T-cell (primary cell): ENCODE data around the gene SPAG5. TPM values are rescaled to one million over a fixed set of nuclear protein-coding genes. Genes with fewer than 3 reads are reported as not detected.
A peak's percentile ranks its signal among the peaks of the same experiment; 100 is the strongest.

Experiments used
- ATAC-seq, 4 experiments: fragments of 200-7000 bp in 3 of 4; fragments of 150-1000 bp in 1 of 4; cut with Tn5 transposase; replicated peaks in 1 of 4; 1 replicate in 3 of 4; 2 replicates in 1 of 4; pipeline ENCODE4 v1.10.0; 2021; ENCODE audit warnings: moderate library complexity in 3 of 4, mild to moderate bottlenecking in 2 of 4, moderate number of reproducible peaks in 1 of 4
- CTCF ChIA-PET, 2 donors: fragments of 300-600 bp; sonication (Branson Sonifier 250); formaldehyde crosslinking; loops; one replicate each; lab custom pipeline; 2022; ENCODE audit warnings: antibody characterized with exemption in 2 of 2; lab: Charles Lee
- POLR2A ChIA-PET, 2 donors: fragments of 300-600 bp; sonication (Branson Sonifier 250); formaldehyde crosslinking; loops; one replicate each; lab custom pipeline; 2022; ENCODE audit warnings: antibody characterized with exemption in 2 of 2; lab: Charles Lee
- DNase-seq, 35 experiments: peaks; one replicate each; pipeline versions ENCODE4 v3.0.0 to v3.0.0-alpha.2; 2013 to 2023
- H3K27ac ChIP-seq: one replicate; pipeline ENCODE4 v1.5.1; 2013; ENCODE audit warnings: low read length
- H3K27me3 ChIP-seq, 2 experiments: replicated peaks in 1 of 2; 1 replicate in 1 of 2; 2 replicates in 1 of 2; pipeline versions ENCODE4 v1.6.1 to v1.7.0; 2013; ENCODE audit warnings: low read length in 1 of 2, mixed read lengths in 1 of 2; ENCODE audit not compliant: control insufficient read depth in 2 of 2, insufficient read depth in 2 of 2; ENCODE audit errors: extremely low read depth in 1 of 2
- H3K36me3 ChIP-seq, 2 donors: 1 replicate in 1 of 2; 2 replicates in 1 of 2; pipeline versions ENCODE4 v1.6.1 to v1.7.0; 2013; ENCODE audit warnings: low read length in 1 of 2; ENCODE audit not compliant: control insufficient read depth in 2 of 2, insufficient read depth in 1 of 2; ENCODE audit errors: extremely low read depth in 1 of 2
- H3K4me1 ChIP-seq, 2 experiments: 1 replicate in 1 of 2; 2 replicates in 1 of 2; pipeline versions ENCODE4 v1.6.1 to v1.7.0; 2013; ENCODE audit warnings: low read length in 2 of 2, mixed read lengths in 1 of 2; ENCODE audit not compliant: insufficient read depth in 2 of 2, control insufficient read depth in 1 of 2; ENCODE audit errors: extremely low read depth in 1 of 2
- H3K4me3 ChIP-seq, 2 donors: 1 replicate in 1 of 2; 2 replicates in 1 of 2; pipeline versions ENCODE4 v1.5.1 to v1.7.0; 2013; ENCODE audit warnings: mild to moderate bottlenecking in 2 of 2, low read length in 1 of 2, moderate library complexity in 1 of 2; ENCODE audit not compliant: control insufficient read depth in 1 of 2; ENCODE audit errors: extremely low read depth in 1 of 2
- H3K9me3 ChIP-seq: 2 replicates; pipeline ENCODE4 v1.7.0; 2013
- H3K27ac Mint-ChIP-seq, 2 donors: one replicate each; pipeline ENCODE4 v1.8.0; 2020 to 2021; ENCODE audit warnings: mild to moderate bottlenecking in 2 of 2, mixed read lengths in 2 of 2
- H3K27me3 Mint-ChIP-seq, 2 donors: one replicate each; pipeline ENCODE4 v1.8.0; 2021 to 2022; ENCODE audit warnings: mixed read lengths in 2 of 2
- H3K36me3 Mint-ChIP-seq: one replicate; pipeline ENCODE4 v1.8.0; 2021; ENCODE audit warnings: mixed read lengths
- H3K4me1 Mint-ChIP-seq, 3 donors: one replicate each; pipeline ENCODE4 v1.8.0; 2020 to 2022; ENCODE audit warnings: mixed read lengths in 3 of 3, mild to moderate bottlenecking in 1 of 3
- H3K4me3 Mint-ChIP-seq, 3 donors: one replicate each; pipeline ENCODE4 v1.8.0; 2020 to 2022; ENCODE audit warnings: mild to moderate bottlenecking in 3 of 3, mixed read lengths in 3 of 3, moderate library complexity in 3 of 3
- H3K9me3 Mint-ChIP-seq, 3 donors: one replicate each; pipeline ENCODE4 v1.8.0; 2020 to 2022; ENCODE audit warnings: mixed read lengths in 3 of 3
- WGBS: methylation state at CpG from one replicate; pipeline ENCODE4 v1.1.5; 2013; ENCODE audit warnings: missing lambda C conversion rate; ENCODE audit not compliant: insufficient coverage; 5-methylcytosine and 5-hydroxymethylcytosine counted together
- total RNA-seq, 35 experiments: library from RNA in 6 of 35; stranded (reverse) in 6 of 35; fragments of 120-200 nt in 1 of 35; gene quantifications; one replicate each; pipeline versions ENCODE4 v1.2.1 to v1.2.4 and lab custom pipeline; 2013 to 2026

Gene SPAG5
- total RNA-seq, 5 donors from 2014 or later (not counting 1 experiment from before 2014, with no cell fraction given): 7.7 to 26.5 (median 10.3) TPM

DNA sequence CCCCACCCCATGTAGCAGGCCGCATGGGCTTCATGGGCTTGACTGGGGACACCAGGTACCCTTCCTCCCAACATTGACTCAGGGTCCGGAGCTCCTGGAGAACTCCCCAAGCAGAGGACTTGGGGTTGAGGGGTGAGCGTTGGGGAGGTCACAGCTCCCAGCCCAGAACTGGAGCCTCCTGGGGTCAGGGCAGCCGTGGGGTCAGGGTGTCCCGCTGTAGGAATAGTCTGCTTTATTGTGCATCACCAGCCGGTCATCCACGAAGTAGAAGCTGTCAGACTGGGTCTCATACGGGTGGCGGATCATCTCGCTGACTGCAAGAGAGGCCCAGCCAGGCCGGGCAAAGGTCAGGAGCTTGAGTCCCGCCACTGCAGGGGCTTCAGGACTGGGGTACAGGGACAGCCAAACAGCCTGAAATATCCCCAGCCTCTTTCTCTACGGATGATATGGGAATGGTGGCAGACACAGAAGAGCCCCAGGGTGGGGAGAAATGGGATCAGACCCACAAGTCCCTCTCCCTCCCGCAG lies 51.7 kb downstream of the SPAG5 start:
- H3K27ac ChIP-seq: peak overlapping the region; percentile 16
- DNase-seq (no peak), ATAC-seq (no peak)
- Mint-ChIP-seq H3K27me3 (no peaks in the 10 kb centered on the region), H3K36me3 (peaks cover 7% of the 10 kb centered on the region), H3K9me3 (no peaks in the 10 kb centered on the region), H3K4me3 (peak overlapping the region in 1 of 3 donors; percentile 97), H3K27ac (peak overlapping the region; percentile 79 to 90), H3K4me1 (peaks cover 43 to 49% (median 48%) of the 10 kb centered on the region in 3 donors)
- 100% methylated on average over 9 of the region's 14 CpGs for WGBS
- H3K9me3 ChIP-seq: no peaks in the 10 kb centered on the region
- H3K27me3 ChIP-seq: no peaks in the 10 kb centered on the region
- CTCF ChIA-PET: no interaction called here
- H3K36me3 ChIP-seq: peaks cover 0 to 12% of the 10 kb centered on the region in 2 donors
- POLR2A ChIA-PET: no interaction called here
- H3K4me1 ChIP-seq: peaks cover 34 to 52% of the 10 kb centered on the region in 2 experiments
- peak overlapping the region in 1 of 2 donors; percentile 25 for H3K4me3 ChIP-seq

DNA sequence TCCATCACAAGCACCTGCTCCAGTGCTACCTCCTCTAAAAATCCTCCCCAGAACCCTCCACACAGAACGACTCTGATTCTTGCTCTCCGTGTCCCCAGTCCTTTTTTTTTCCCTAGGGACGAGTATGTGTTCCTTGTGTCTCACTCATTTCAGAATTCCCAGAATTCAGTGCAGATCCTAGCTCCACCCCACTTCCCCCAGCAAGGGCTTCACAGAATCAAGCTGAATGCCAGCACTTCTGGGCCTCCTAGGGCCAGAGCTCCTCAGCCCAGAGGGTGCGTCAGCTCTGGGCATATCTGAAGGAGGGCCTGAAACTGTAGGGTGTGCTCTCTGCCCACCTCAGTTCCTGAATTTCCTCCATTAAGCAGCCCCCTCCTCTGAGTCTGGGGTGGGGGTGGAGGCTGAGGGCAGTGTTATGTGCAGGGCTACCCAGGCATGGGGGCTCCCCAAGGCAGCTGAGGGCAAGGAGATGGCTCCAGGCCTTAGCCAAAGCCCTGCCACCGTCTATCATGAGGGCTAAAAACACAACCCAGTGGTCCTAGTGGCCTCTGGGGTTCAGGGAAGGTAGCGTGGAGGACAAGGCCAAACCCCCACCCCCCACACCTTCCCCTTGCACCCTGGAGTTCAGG lies 52.9 kb downstream of the SPAG5 start:
- ChIA-PET POLR2A (no interaction called here), CTCF (interaction anchor here in 1 of 2 donors (0.8 kb wide), 1 partner anchor 31 kb away, joined by 3 read pairs; the partner anchor contains the start of gene ALDOC)
- Mint-ChIP-seq H3K4me3 (no peak overlapping the region), H3K4me1 (peaks cover 33 to 38% (median 36%) of the 10 kb centered on the region in 3 donors), H3K9me3 (no peaks in the 10 kb centered on the region), H3K27ac (no peak overlapping the region), H3K36me3 (peaks cover 7% of the 10 kb centered on the region), H3K27me3 (no peaks in the 10 kb centered on the region)
- H3K36me3 ChIP-seq: peaks cover 0 to 12% of the 10 kb centered on the region in 2 donors
- no peak overlapping the region for H3K4me3 ChIP-seq
- no peaks in the 10 kb centered on the region for H3K9me3 ChIP-seq
- H3K27ac ChIP-seq: no peak overlapping the region
- H3K4me1 ChIP-seq: peaks cover 29 to 41% of the 10 kb centered on the region in 2 experiments
- DNase-seq: no peak
- H3K27me3 ChIP-seq: no peaks in the 10 kb centered on the region
- ATAC-seq: no peak
- WGBS: 89% methylated on average over 4 of the region's 6 CpGs

DNA sequence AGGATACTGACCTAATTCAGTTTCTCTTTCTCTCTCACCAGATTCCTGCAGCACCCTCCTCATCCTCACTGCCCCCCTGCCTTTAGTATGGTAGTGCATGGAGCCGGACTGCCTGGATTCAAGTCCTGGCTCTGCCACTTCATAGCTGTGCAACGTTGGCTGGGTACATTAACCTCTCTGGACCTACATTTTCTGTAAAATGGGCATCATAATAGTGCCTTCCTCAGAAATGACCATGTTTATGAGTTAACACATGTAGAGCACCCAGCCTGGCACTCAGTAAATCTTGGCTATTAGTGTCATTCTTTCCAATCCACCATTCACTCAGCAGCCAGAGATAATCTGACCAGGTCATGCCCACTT lies 53.7 kb downstream of the SPAG5 start:
- Mint-ChIP-seq H3K36me3 (peaks cover 7% of the 10 kb centered on the region), H3K27ac (no peak overlapping the region), H3K9me3 (no peaks in the 10 kb centered on the region), H3K4me1 (peaks cover 25 to 30% (median 28%) of the 10 kb centered on the region in 3 donors), H3K27me3 (no peaks in the 10 kb centered on the region), H3K4me3 (no peak overlapping the region)
- Histone ChIP-seq H3K4me3 (no peak overlapping the region), H3K27ac (no peak overlapping the region), H3K27me3 (no peaks in the 10 kb centered on the region), H3K36me3 (peaks cover 0 to 12% of the 10 kb centered on the region in 2 donors), H3K9me3 (no peaks in the 10 kb centered on the region), H3K4me1 (peaks cover 21 to 33% of the 10 kb centered on the region in 2 experiments)
- POLR2A ChIA-PET: no interaction called here
- 75% methylated on average over 2 of the region's 2 CpGs for WGBS
- CTCF ChIA-PET: interaction anchor here in 1 of 2 donors (0.8 kb wide), 1 partner anchor 32 kb away, joined by 3 read pairs; the partner anchor contains the start of gene ALDOC
- DNase-seq (no peak), ATAC-seq (no peak)

GRCh38 chr17:28544402-28545140 lies 54.3 kb downstream of the SPAG5 start:
- Mint-ChIP-seq H3K36me3 (peaks cover 7% of the 10 kb centered on the region), H3K4me1 (peaks cover 19 to 25% (median 23%) of the 10 kb centered on the region in 3 donors), H3K4me3 (no peak overlapping the region), H3K9me3 (no peaks in the 10 kb centered on the region), H3K27ac (no peak overlapping the region), H3K27me3 (no peaks in the 10 kb centered on the region)
- CTCF ChIA-PET: interaction anchor here in 1 of 2 donors (0.7 kb wide), 1 partner anchor 69 kb away, joined by 4 read pairs; no protein-coding TSS in a partner anchor
- DNase-seq: no peak
- H3K27me3 ChIP-seq: no peaks in the 10 kb centered on the region
- no peaks in the 10 kb centered on the region for H3K9me3 ChIP-seq
- peaks cover 17 to 27% of the 10 kb centered on the region in 2 experiments for H3K4me1 ChIP-seq
- H3K36me3 ChIP-seq: peaks cover 0 to 12% of the 10 kb centered on the region in 2 donors
- H3K4me3 ChIP-seq: no peak overlapping the region
- no peak for ATAC-seq
- WGBS: 100% methylated on average over 2 of the region's 4 CpGs
- no peak overlapping the region for H3K27ac ChIP-seq
- POLR2A ChIA-PET: interaction anchor here in 1 of 2 donors (0.7 kb wide), 1 partner anchor 175 kb away, joined by 7 read pairs; the partner anchor contains the start of gene RPL23A

DNA sequence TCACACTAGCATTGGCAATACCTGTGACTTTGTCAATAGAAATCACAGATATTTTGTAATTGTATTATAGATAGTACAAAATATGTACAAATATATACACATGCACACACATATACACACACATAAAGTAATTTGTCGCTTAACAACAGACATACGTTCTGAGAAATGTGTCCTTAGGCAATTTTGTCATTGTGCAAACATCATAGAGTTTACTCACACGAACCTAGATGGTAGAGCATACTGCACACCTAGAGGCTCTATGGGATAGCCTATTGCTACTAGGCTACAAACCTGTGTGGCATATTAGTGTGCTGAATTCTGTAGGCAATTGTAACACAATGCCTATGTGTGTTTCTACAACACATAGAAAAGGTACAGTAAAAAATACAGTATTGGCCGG lies 57.4 kb downstream of the SPAG5 start:
- DNase-seq (no peak), ATAC-seq (no peak)
- WGBS: 93% methylated on average over 2 of the region's 4 CpGs
- Mint-ChIP-seq H3K27ac (no peak overlapping the region), H3K4me3 (no peak overlapping the region), H3K4me1 (peaks cover 0 to 4% (median 0%) of the 10 kb centered on the region in 3 donors), H3K9me3 (no peaks in the 10 kb centered on the region), H3K36me3 (peaks cover 4% of the 10 kb centered on the region), H3K27me3 (no peaks in the 10 kb centered on the region)
- H3K27ac ChIP-seq: no peak overlapping the region
- H3K36me3 ChIP-seq: peaks cover 0 to 2% of the 10 kb centered on the region in 2 donors
- H3K4me3 ChIP-seq: no peak overlapping the region
- H3K9me3 ChIP-seq: no peaks in the 10 kb centered on the region
- POLR2A ChIA-PET: interaction anchor here (0.6 to 0.7 kb wide), 3 partner anchors 56 to 743 kb away, joined by 3 to 7 read pairs (median 3); no protein-coding TSS in a partner anchor
- peaks cover 0 to 3% of the 10 kb centered on the region in 2 experiments for H3K27me3 ChIP-seq
- H3K4me1 ChIP-seq: no peaks in the 10 kb centered on the region
- CTCF ChIA-PET: interaction anchor here in 1 of 2 donors (1.5 kb wide), 1 partner anchor 8 kb away, joined by 4 read pairs; no protein-coding TSS in a partner anchor

GRCh38 chr17:28540231-28540630 lies 58.6 kb downstream of the SPAG5 start:
- Mint-ChIP-seq H3K4me3 (no peak overlapping the region), H3K27me3 (no peaks in the 10 kb centered on the region), H3K9me3 (no peaks in the 10 kb centered on the region), H3K4me1 (no peaks in the 10 kb centered on the region), H3K36me3 (no peaks in the 10 kb centered on the region), H3K27ac (no peak overlapping the region)
- ATAC-seq (no peak), DNase-seq (no peak)
- no peaks in the 10 kb centered on the region for H3K4me1 ChIP-seq
- CTCF ChIA-PET: interaction anchor here in 1 of 2 donors (1.5 kb wide), 1 partner anchor 9 kb away, joined by 4 read pairs; no protein-coding TSS in a partner anchor
- H3K36me3 ChIP-seq: no peaks in the 10 kb centered on the region
- no peak overlapping the region for H3K4me3 ChIP-seq
- POLR2A ChIA-PET: no interaction called here
- H3K27me3 ChIP-seq: peaks cover 0 to 3% of the 10 kb centered on the region in 2 experiments
- H3K27ac ChIP-seq: no peak overlapping the region
- no peaks in the 10 kb centered on the region for H3K9me3 ChIP-seq
- WGBS: 89% methylated on average over 2 of the region's 4 CpGs
